Spleen (tissue), 11 donors: ENCODE data around the gene TMEM252. TPM values are rescaled to one million over a fixed set of nuclear protein-coding genes. Genes with fewer than 3 reads are reported as not detected.

Experiments used
- DNase-seq: peaks from one replicate; pipeline ENCODE4 v3.0.0-alpha.2; 2020
- H3K27ac ChIP-seq, 8 donors: fragments of 200-600 bp; sonication (generic) in 7 of 8; 1 replicate in 4 of 8; 2 replicates in 4 of 8; pipeline versions ENCODE4 v1.5.0 to v1.8.0; 2016 to 2021; ENCODE audit warnings: inconsistent platforms in 4 of 8, mild to moderate bottlenecking in 4 of 8, moderate library complexity in 1 of 8
- H3K27me3 ChIP-seq, 7 donors: fragments of 200-600 bp; sonication (generic) in 6 of 7; replicated peaks in 1 of 7; 1 replicate in 4 of 7; 2 replicates in 3 of 7; pipeline versions ENCODE4 v1.5.0 to v1.8.0; 2016 to 2021; ENCODE audit warnings: inconsistent platforms in 3 of 7, mild to moderate bottlenecking in 1 of 7
- H3K36me3 ChIP-seq, 6 donors: fragments of 200-600 bp; sonication (generic) in 5 of 6; 1 replicate in 4 of 6; 2 replicates in 2 of 6; pipeline versions ENCODE4 v1.5.0 to v1.8.0; 2016 to 2021; ENCODE audit warnings: inconsistent platforms in 2 of 6
- H3K4me1 ChIP-seq, 6 donors: fragments of 200-600 bp; sonication (generic) in 5 of 6; 1 replicate in 3 of 6; 2 replicates in 3 of 6; pipeline versions ENCODE4 v1.5.0 to v1.8.0; 2016 to 2021; ENCODE audit warnings: inconsistent platforms in 3 of 6
- H3K4me3 ChIP-seq, 8 donors: fragments of 200-600 bp; sonication (generic) in 7 of 8; 1 replicate in 4 of 8; 2 replicates in 4 of 8; pipeline versions ENCODE4 v1.5.0 to v1.8.0; 2016 to 2021; ENCODE audit warnings: inconsistent platforms in 4 of 8, mild to moderate bottlenecking in 4 of 8, moderate library complexity in 2 of 8
- H3K9me3 ChIP-seq, 8 donors: fragments of 200-600 bp; sonication (generic) in 7 of 8; 1 replicate in 4 of 8; 2 replicates in 4 of 8; pipeline versions ENCODE4 v1.5.0 to v1.8.0; 2016 to 2021; ENCODE audit warnings: inconsistent platforms in 4 of 8
- CTCF ChIP-seq, 11 experiments: fragments of 200-600 bp in 7 of 11; fragments of 450-650 bp in 4 of 11; sonication (generic) in 4 of 11; IDR thresholded peaks in 8 of 11; conservative IDR thresholded peaks in 3 of 11; 1 replicate in 7 of 11; 2 replicates in 4 of 11; pipeline versions ENCODE4 v1.4.0 to v1.8.0; 2016 to 2021; ENCODE audit warnings: antibody characterized with exemption in 11 of 11, inconsistent platforms in 4 of 11, mild to moderate bottlenecking in 1 of 11
- POLR2A ChIP-seq, 3 donors: fragments of 450-650 bp; IDR thresholded peaks; one replicate each; pipeline ENCODE4 v1.5.1; 2017; ENCODE audit warnings: antibody characterized with exemption in 3 of 3, mild to moderate bottlenecking in 1 of 3
- POLR2AphosphoS5 ChIP-seq, 3 donors: sonication (generic); formaldehyde crosslinking; IDR thresholded peaks; one replicate each; pipeline ENCODE4 v1.5.1; 2017; ENCODE audit warnings: antibody characterized with exemption in 3 of 3
- WGBS, 5 donors: extraction: QIAGEN DNeasy Blood & Tissue Kit in 3 of 5; methylation state at CpG; one replicate each; pipeline versions ENCODE4 v1.1.5 to v1.1.7; 2013 to 2018; 5-methylcytosine and 5-hydroxymethylcytosine counted together
- intact Hi-C: fragments of 100-400 bp; cut with DNase I; formaldehyde crosslinking; loops from one replicate; pipeline ENCODE4 v1.15.0; 2023; ENCODE audit warnings: low total_unique reads
- polyA plus RNA-seq, 3 donors: library from polyadenylated mRNA; stranded (reverse); fragments of 200-250 nt; gene quantifications; one replicate each; pipeline ENCODE4 v1.2.1, GENCODE V29; 2013
- total RNA-seq, 7 donors: library from RNA; depleted of rRNA in 3 of 7; stranded (reverse); fragments of >200 nt in 3 of 7; fragmentation: NEBNext Ultra II Directional in 4 of 7; extraction: Animal tissue kit (Norgen Biotek cat#: 25700) in 4 of 7; gene quantifications; one replicate each; pipeline versions ENCODE4 v1.1.0 to v1.2.1, GENCODE V29; 2016 to 2021
- donor health status: healthy with polysubstance abuse.
- donor health status: DM: no; HTN: no; CAD: no; lungs with moderate emphysema.
- donor health status: DM: no; HTN: no; CAD: no.
- donor health status: Bipolar disorder and iron deficiency.
- donor health status: healthy.
- donor health status: DM: no; HTN: no; CAD: no.
- donor health status: DM: yes; HTN: yes; CAD: no.

The TMEM252 gene
- total and polyA plus RNA-seq, 10 donors: 0.85 TPM; not detected in 9

- Histone ChIP-seq H3K36me3 (no peaks in the 10 kb centered on the region), H3K9me3 (no peaks in the 10 kb centered on the region), H3K4me3 (peak overlapping the region in 1 of 8 donors; percentile 56), H3K4me1 (peaks cover 0 to 46% (median 22%) of the 10 kb centered on the region in 6 donors), H3K27ac (peak overlapping the region in 7 of 8 donors; percentile 76 to 91 (median 87)), H3K27me3 (no peaks in the 10 kb centered on the region)
- DNase-seq: no peak
- TF ChIP-seq CTCF (IDR thresholded peaks at IDR 0.05 in 8 of 11, conservative IDR thresholded peaks at IDR 0.05 in 3 of 11) (peak in 1 of 11 experiments; percentile 7), POLR2A (IDR thresholded peaks at IDR 0.05) (no peak)
- intact Hi-C loops: no loop called here
These were observed 6.7 kb upstream of the TMEM252 start for GRCh38 chr9:68547417-68547816.

DNA sequence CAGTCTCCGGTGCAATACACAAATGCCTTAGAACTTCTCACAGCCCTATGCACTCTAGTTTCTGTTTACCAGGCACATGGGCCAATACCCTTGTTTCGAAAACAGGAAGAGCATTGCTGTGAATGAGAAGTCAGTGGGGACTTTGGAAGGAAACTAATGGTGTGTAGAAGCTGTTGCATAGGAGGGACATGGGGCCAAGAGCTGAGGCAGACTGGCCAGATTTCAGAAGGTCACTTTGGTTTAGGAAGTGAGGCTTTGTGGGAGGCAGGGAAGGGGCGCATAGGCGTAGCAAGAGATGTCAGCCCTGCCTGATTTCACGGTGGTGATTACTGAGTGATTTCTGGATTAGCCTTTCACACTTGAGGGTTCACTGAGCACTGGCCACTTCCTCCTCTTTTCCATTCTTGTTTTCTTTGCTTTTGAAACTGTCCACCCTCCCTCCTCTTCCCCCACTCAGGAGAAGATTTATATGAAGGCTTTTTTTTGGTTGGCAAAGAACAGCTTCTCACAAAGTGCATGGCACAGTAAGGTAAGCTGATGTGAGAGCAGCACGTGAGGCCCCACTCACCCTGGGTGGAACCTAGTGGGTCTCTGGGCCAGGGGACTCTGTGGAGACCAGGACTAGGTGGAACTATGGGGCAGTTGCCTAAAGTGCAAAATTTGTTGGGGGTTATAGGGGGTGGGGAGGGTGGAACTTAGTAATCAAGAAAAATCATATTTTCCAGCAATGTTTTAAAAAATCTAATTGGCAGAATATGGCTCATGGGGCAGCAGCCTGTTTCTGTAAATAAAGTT lies 6.1 kb upstream of the TMEM252 start:
- Histone ChIP-seq H3K4me3 (peak overlapping the region in 2 of 8 donors; percentile 2 to 56), H3K27me3 (no peaks in the 10 kb centered on the region), H3K4me1 (peaks cover 0 to 47% (median 22%) of the 10 kb centered on the region in 6 donors), H3K9me3 (no peaks in the 10 kb centered on the region), H3K36me3 (no peaks in the 10 kb centered on the region), H3K27ac (peak overlapping the region; percentile 10 to 91 (median 86))
- intact Hi-C loops: no loop called here
- WGBS, 5 donors: 18 to 42% (median 22%) methylated on average over 6 of the region's 6 CpGs
- DNase-seq: no peak
- TF ChIP-seq POLR2AphosphoS5 (IDR thresholded peaks at IDR 0.05) (peak in 1 of 3 donors; percentile 70), POLR2A (IDR thresholded peaks at IDR 0.05) (no peak), CTCF (IDR thresholded peaks at IDR 0.05 in 8 of 11, conservative IDR thresholded peaks at IDR 0.05 in 3 of 11) (no peak)

DNA sequence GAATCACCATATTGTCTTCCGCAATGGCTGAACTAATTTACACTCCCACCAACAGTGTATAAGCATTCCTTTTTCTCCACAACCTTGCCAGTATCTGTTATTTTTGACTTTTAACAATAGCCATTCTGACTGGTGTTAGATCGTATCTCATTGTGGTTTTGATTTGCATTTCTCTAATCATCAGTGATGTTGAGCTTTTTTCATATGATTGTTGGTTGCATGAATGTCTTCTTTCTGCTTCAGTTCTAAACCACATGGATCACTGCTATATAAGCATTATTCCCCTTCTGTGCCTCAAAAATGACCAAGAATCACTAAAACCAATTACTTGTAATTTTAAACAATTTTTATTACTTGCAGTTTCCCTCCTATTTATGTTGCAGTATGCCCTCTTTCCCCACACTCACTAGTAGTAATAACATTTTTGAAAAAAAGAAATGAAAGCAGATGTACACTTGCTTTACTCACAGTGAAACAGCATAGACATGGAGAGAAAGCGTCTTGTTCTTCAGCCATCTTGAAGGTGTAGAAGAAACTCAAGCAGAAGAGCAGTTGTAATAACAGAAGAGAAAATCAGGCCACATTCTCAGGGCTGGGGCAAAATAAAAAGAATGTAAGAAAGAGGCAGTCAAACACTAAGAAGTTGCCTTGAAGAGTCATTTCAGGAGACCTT lies 4.5 kb upstream of the TMEM252 start:
- Histone ChIP-seq H3K4me1 (peaks cover 0 to 50% (median 24%) of the 10 kb centered on the region in 6 donors), H3K9me3 (no peaks in the 10 kb centered on the region), H3K36me3 (no peaks in the 10 kb centered on the region), H3K4me3 (peak overlapping the region in 1 of 8 donors; percentile 56), H3K27ac (peak overlapping the region in 7 of 8 donors; percentile 76 to 91 (median 87)), H3K27me3 (no peaks in the 10 kb centered on the region)
- WGBS, 5 donors: 71 to 84% (median 77%) methylated on average over 3 of the region's 3 CpGs
- TF ChIP-seq POLR2AphosphoS5 (IDR thresholded peaks at IDR 0.05) (no peak), POLR2A (IDR thresholded peaks at IDR 0.05) (no peak), CTCF (IDR thresholded peaks at IDR 0.05 in 8 of 11, conservative IDR thresholded peaks at IDR 0.05 in 3 of 11) (no peak)
- DNase-seq: no peak
- intact Hi-C loops: no loop called here

DNA sequence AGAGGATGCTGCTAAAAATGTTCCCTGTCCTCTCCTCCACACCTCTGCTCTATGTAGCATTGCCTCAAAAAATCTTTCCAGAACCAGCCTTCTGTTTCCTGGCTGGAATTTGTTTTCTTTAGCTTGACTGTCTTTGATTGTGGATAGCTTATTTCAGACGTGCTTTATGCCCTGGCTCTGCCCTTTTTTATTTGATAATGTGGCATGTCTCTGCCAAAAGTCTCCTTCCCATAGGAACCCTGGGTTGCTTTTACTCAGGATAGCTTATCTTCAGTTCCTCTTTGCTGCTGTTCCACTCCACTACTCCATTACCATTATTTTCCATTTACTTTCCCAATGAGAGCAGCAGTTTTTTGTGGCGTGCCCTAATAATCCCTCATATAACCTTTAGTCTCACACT lies 885 bp upstream of the TMEM252 start:
- intact Hi-C loops: no loop called here
- Histone ChIP-seq H3K4me3 (no peak overlapping the region), H3K27me3 (no peaks in the 10 kb centered on the region), H3K36me3 (no peaks in the 10 kb centered on the region), H3K27ac (no peak overlapping the region), H3K4me1 (peaks cover 0 to 29% (median 12%) of the 10 kb centered on the region in 6 donors), H3K9me3 (no peaks in the 10 kb centered on the region)
- WGBS, 5 donors: 51 to 64% (median 58%) methylated on average over 2 of the region's 2 CpGs
- no peak for DNase-seq
- no peak for TF ChIP-seq POLR2A (IDR thresholded peaks at IDR 0.05)
- TF ChIP-seq CTCF (IDR thresholded peaks at IDR 0.05 in 8 of 11, conservative IDR thresholded peaks at IDR 0.05 in 3 of 11): no peak
- TF ChIP-seq POLR2AphosphoS5 (IDR thresholded peaks at IDR 0.05): no peak
